Aorta (tissue), 5 donors: ENCODE data around the gene PPP4R1. TPM values are rescaled to one million over a fixed set of nuclear protein-coding genes. Genes with fewer than 3 reads are reported as not detected.

Experiments used
- ATAC-seq: fragments of 200-7000 bp; cut with Tn5 transposase; one replicate; pipeline ENCODE4 v1.9.1; 2022; ENCODE audit warnings: moderate library complexity; ENCODE audit not compliant: low FRiP score
- DNase-seq, 2 donors: peaks; one replicate each; pipeline ENCODE4 v3.0.0-alpha.2; 2020
- H3K27ac ChIP-seq, 2 donors: one replicate each; pipeline ENCODE4 v1.5.1; 2013; ENCODE audit warnings: low read length in 2 of 2, mild to moderate bottlenecking in 2 of 2, moderate library complexity in 2 of 2, control low read depth in 1 of 2, inconsistent platforms in 1 of 2, low read depth in 1 of 2
- H3K27me3 ChIP-seq, 2 donors: one replicate each; pipeline ENCODE4 v1.6.1; 2013; ENCODE audit warnings: control low read depth in 1 of 2, low read length in 1 of 2, mild to moderate bottlenecking in 1 of 2, moderate library complexity in 1 of 2; ENCODE audit not compliant: insufficient read depth in 2 of 2, control insufficient read depth in 1 of 2
- H3K36me3 ChIP-seq, 2 donors: one replicate each; pipeline ENCODE4 v1.6.1; 2013; ENCODE audit warnings: control low read depth in 1 of 2, low read length in 1 of 2, mild to moderate bottlenecking in 1 of 2; ENCODE audit not compliant: insufficient read depth in 2 of 2, control insufficient read depth in 1 of 2
- H3K4me1 ChIP-seq, 2 donors: one replicate each; pipeline ENCODE4 v1.6.1; 2013; ENCODE audit warnings: low read length in 2 of 2, control low read depth in 1 of 2, mild to moderate bottlenecking in 1 of 2, moderate library complexity in 1 of 2; ENCODE audit not compliant: insufficient read depth in 2 of 2, control insufficient read depth in 1 of 2
- H3K4me3 ChIP-seq, 2 donors: one replicate each; pipeline ENCODE4 v1.5.1; 2013; ENCODE audit warnings: low read length in 2 of 2, control low read depth in 1 of 2, mild to moderate bottlenecking in 1 of 2
- H3K9me3 ChIP-seq: one replicate; pipeline ENCODE4 v1.6.1; 2013; ENCODE audit warnings: mild to moderate bottlenecking, low read length; ENCODE audit not compliant: control insufficient read depth
- WGBS, 2 donors: extraction: QIAGEN DNeasy Blood & Tissue Kit; methylation state at CpG; one replicate each; pipeline ENCODE4 v1.1.7; 2013; 5-methylcytosine and 5-hydroxymethylcytosine counted together
- intact Hi-C, 2 donors: fragments of 100-400 bp; cut with DNase I; formaldehyde crosslinking; loops; one replicate each; pipeline versions ENCODE4 v1.14.2 to v1.15.0; 2022
- long read RNA-seq, 2 donors: library from polyadenylated mRNA; unstranded; transcript quantifications; one replicate each; pipeline ENCODE4 v2.0.0, GENCODE V29; 2020 to 2021
- polyA plus RNA-seq, 2 donors: library from polyadenylated mRNA; stranded (reverse); fragments of 200-250 nt; gene quantifications; one replicate each; pipeline ENCODE4 v1.2.3, GENCODE V29; 2013
- total RNA-seq, 2 donors: library from RNA; stranded (reverse); fragmentation: NEBNext Ultra II Directional; extraction: Animal tissue kit (Norgen Biotek cat#: 25700); gene quantifications; one replicate each; pipeline ENCODE4 v1.2.1, GENCODE V29; 2021
- donor health status: healthy with polysubstance abuse.
- donor health status: Bipolar disorder and iron deficiency.
- donor health status: DM: no; HTN: no; CAD: no.
- donor health status: DM: no; HTN: no; CAD: no.
- donor health status: DM: yes; HTN: yes; CAD: no.

The PPP4R1 gene
- total RNA-seq = 100 to 1,000 TPM; 119 to 121 TPM
- 10 to 100 TPM; 36.6 to 38.4 TPM for polyA plus RNA-seq
- long read RNA-seq, donor 1, transcript PPP4R1-202 (20 exons, 3,885 nt) = major isoform, 6 of 28 reads
- long read RNA-seq, donor 1, partial matches to known transcripts = 13 of 28 reads
- long read RNA-seq, donor 1, other reads (novel, unspliced or antisense) = 8 of 28 reads
- long read RNA-seq, donor 2, transcript PPP4R1-202 (20 exons, 3,885 nt) = major isoform, 7 of 37 reads
- long read RNA-seq, donor 2, partial matches to known transcripts = 14 of 37 reads
- long read RNA-seq, donor 2, other reads (novel, unspliced or antisense) = 13 of 37 reads

- 0 to 1% methylated on average over 31 to 127 of the region's 127 CpGs for WGBS, 2 donors
- peak; percentile 89 for ATAC-seq
- intact Hi-C loops = loop anchor here in 1 of 2 donors (5.0 to 10.0 kb wide), 2 partner anchors 38 to 160 kb away; no protein-coding TSS in a partner anchor
- peak within 1 kb of the TSS; percentile 97 to 99 for H3K27ac ChIP-seq
- peak within 1 kb of the TSS; percentile 77 to 100 for H3K4me3 ChIP-seq
- no peaks in the 10 kb centered on the region for H3K27me3 ChIP-seq
- DNase-seq = peak; percentile 88 to 92
- H3K36me3 ChIP-seq = no peaks in the 10 kb centered on the region
- no peaks in the 10 kb centered on the region for H3K9me3 ChIP-seq
- peaks cover 2 to 9% of the 10 kb centered on the region in 2 donors for H3K4me1 ChIP-seq
Observed at GRCh38 chr18:9614401-9615279, at the start of gene PPP4R1. TSS of gene PPP4R1 (minus strand) at chr18:9614559. CDS start at chr18:9614484, 75 bp downstream.

GRCh38 chr18:9663377-9663776 lies 49.0 kb upstream of the PPP4R1 start:
- Histone ChIP-seq H3K27ac (no peak overlapping the region), H3K4me3 (no peak overlapping the region), H3K4me1 (no peaks in the 10 kb centered on the region), H3K36me3 (no peaks in the 10 kb centered on the region), H3K27me3 (no peaks in the 10 kb centered on the region), H3K9me3 (no peaks in the 10 kb centered on the region)
- no peak for ATAC-seq
- intact Hi-C loops = no loop called here
- DNase-seq = no peak
- 85 to 90% methylated on average over 8 of the region's 8 CpGs for WGBS, 2 donors

GRCh38 chr18:9661564-9661963 lies 47.2 kb upstream of the PPP4R1 start:
- H3K4me1 ChIP-seq = no peaks in the 10 kb centered on the region
- intact Hi-C loops = no loop called here
- ATAC-seq (no peak), DNase-seq (no peak)
- H3K27me3 ChIP-seq = no peaks in the 10 kb centered on the region
- H3K4me3 ChIP-seq = no peak overlapping the region
- 93 to 100% methylated on average over 1 of the region's 1 CpG for WGBS, 2 donors
- no peaks in the 10 kb centered on the region for H3K36me3 ChIP-seq
- no peak overlapping the region for H3K27ac ChIP-seq
- H3K9me3 ChIP-seq = no peaks in the 10 kb centered on the region

GRCh38 chr18:9659499-9660375 lies 45.4 kb upstream of the PPP4R1 start:
- Histone ChIP-seq H3K36me3 (no peaks in the 10 kb centered on the region), H3K9me3 (no peaks in the 10 kb centered on the region), H3K4me3 (no peak overlapping the region), H3K27ac (peak overlapping the region in 1 of 2 donors; percentile 35), H3K4me1 (no peaks in the 10 kb centered on the region), H3K27me3 (no peaks in the 10 kb centered on the region)
- ATAC-seq (no peak), DNase-seq (no peak)
- 46 to 52% methylated on average over 24 of the region's 24 CpGs for WGBS, 2 donors
- intact Hi-C loops = no loop called here

- ATAC-seq (no peak), DNase-seq (no peak)
- 90% methylated on average over 7 of the region's 7 CpGs for WGBS, 2 donors
- Histone ChIP-seq H3K27ac (no peak overlapping the region), H3K36me3 (no peaks in the 10 kb centered on the region), H3K4me1 (no peaks in the 10 kb centered on the region), H3K4me3 (no peak overlapping the region), H3K9me3 (no peaks in the 10 kb centered on the region), H3K27me3 (no peaks in the 10 kb centered on the region)
- intact Hi-C loops = no loop called here
Observed at GRCh38 chr18:9658087-9658641, 43.8 kb upstream of the PPP4R1 start.

GRCh38 chr18:9655232-9655767 lies 40.9 kb upstream of the PPP4R1 start:
- no peaks in the 10 kb centered on the region for H3K4me1 ChIP-seq
- intact Hi-C loops = no loop called here
- WGBS, 2 donors = 87 to 90% methylated on average over 1 of the region's 1 CpG
- DNase-seq (no peak), ATAC-seq (no peak)
- H3K36me3 ChIP-seq = no peaks in the 10 kb centered on the region
- H3K4me3 ChIP-seq = no peak overlapping the region
- no peaks in the 10 kb centered on the region for H3K9me3 ChIP-seq
- H3K27me3 ChIP-seq = no peaks in the 10 kb centered on the region
- H3K27ac ChIP-seq = no peak overlapping the region

GRCh38 chr18:9653390-9653789 lies 39.0 kb upstream of the PPP4R1 start:
- ATAC-seq (peak; percentile 79), DNase-seq (peak; percentile 83 to 87)
- H3K27me3 ChIP-seq = no peaks in the 10 kb centered on the region
- intact Hi-C loops = loop anchor here in 1 of 2 donors (5.0 kb wide), 1 partner anchor 36 kb away; no protein-coding TSS in a partner anchor
- no peaks in the 10 kb centered on the region for H3K9me3 ChIP-seq
- peak overlapping the region in 1 of 2 donors; percentile 13 for H3K27ac ChIP-seq
- H3K4me1 ChIP-seq = no peaks in the 10 kb centered on the region
- 3 to 5% methylated on average over 5 of the region's 5 CpGs for WGBS, 2 donors
- no peaks in the 10 kb centered on the region for H3K36me3 ChIP-seq
- no peak overlapping the region for H3K4me3 ChIP-seq

- DNase-seq (no peak), ATAC-seq (no peak)
- no peaks in the 10 kb centered on the region for H3K36me3 ChIP-seq
- H3K4me3 ChIP-seq = no peak overlapping the region
- intact Hi-C loops = no loop called here
- H3K9me3 ChIP-seq = no peaks in the 10 kb centered on the region
- no peaks in the 10 kb centered on the region for H3K4me1 ChIP-seq
- no peak overlapping the region for H3K27ac ChIP-seq
- WGBS, 2 donors = 74 to 83% methylated on average over 3 of the region's 3 CpGs
- no peaks in the 10 kb centered on the region for H3K27me3 ChIP-seq
Observed at GRCh38 chr18:9649164-9649540, 34.8 kb upstream of the PPP4R1 start.
